Fibroblast of lung (primary cell): Measurements from ENCODE around the gene XPNPEP2.

ENCODE experiments used
- EZH2 ChIP-seq: IDR thresholded peaks from 2 replicates; pipeline ENCODE4 v1.5.1; 2012; ENCODE audit warnings: low read length, control low read depth, mild to moderate bottlenecking; ENCODE audit errors: missing control alignments
- TF ChIP-seq, protein P1 (sequence below), 2 donors: IDR thresholded peaks in 1 of 2; conservative IDR thresholded peaks in 1 of 2; 1 replicate in 1 of 2; 2 replicates in 1 of 2; pipeline ENCODE4 v1.5.1; 2011 to 2012; ENCODE audit warnings: low read length in 2 of 2, control low read depth in 1 of 2, inconsistent platforms in 1 of 2, low read depth in 1 of 2, mild to moderate bottlenecking in 1 of 2

DNA sequence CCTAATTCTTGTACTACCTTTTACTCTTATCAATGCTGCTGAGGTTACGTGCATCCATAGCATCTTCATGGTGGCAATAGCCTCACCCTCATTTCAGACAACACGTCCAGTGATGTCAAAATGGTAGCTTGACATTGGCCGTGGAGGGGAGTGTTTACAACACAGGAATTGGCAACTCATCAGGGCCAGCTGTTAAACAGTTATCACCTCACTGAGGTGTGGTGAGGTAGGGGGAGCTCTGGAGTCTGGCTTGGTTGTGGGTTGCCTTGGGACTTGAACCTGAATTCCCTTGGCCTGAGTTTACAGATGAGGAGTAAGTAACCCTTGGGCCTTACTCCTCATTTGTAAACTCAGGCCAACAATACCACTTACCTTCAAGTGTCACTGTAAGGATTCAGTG is 51.4 kb downstream of the XPNPEP2 start:
- TF ChIP-seq, protein P1, sequence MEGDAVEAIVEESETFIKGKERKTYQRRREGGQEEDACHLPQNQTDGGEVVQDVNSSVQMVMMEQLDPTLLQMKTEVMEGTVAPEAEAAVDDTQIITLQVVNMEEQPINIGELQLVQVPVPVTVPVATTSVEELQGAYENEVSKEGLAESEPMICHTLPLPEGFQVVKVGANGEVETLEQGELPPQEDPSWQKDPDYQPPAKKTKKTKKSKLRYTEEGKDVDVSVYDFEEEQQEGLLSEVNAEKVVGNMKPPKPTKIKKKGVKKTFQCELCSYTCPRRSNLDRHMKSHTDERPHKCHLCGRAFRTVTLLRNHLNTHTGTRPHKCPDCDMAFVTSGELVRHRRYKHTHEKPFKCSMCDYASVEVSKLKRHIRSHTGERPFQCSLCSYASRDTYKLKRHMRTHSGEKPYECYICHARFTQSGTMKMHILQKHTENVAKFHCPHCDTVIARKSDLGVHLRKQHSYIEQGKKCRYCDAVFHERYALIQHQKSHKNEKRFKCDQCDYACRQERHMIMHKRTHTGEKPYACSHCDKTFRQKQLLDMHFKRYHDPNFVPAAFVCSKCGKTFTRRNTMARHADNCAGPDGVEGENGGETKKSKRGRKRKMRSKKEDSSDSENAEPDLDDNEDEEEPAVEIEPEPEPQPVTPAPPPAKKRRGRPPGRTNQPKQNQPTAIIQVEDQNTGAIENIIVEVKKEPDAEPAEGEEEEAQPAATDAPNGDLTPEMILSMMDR (conservative IDR thresholded peaks at IDR 0.05 in 1 of 2, IDR thresholded peaks at IDR 0.05 in 1 of 2; ENCODE audit: low read depth in 1 of 2, low read length in 2 of 2), result no peak
- TF ChIP-seq EZH2, result no peak
